GM13977 (cell line): ENCODE data around the gene SH3RF3.

Source experiments
- DNase-seq: peaks from one replicate; pipeline ENCODE4 v3.0.0; 2012; ENCODE audit warnings: low spot score
- CTCF ChIP-seq: IDR thresholded peaks from 2 replicates; pipeline ENCODE4 v1.5.1; 2012; ENCODE audit warnings: mild to moderate bottlenecking, control low read depth; ENCODE audit not compliant: insufficient read depth; ENCODE audit errors: extremely low read depth, missing control alignments
- in situ Hi-C: fragments of 300-500 bp; cut with MboI; formaldehyde crosslinking; loops from one replicate; pipeline ENCODE4 v1.12.0; 2022; ENCODE audit warnings: low sequenced_read_pairs, low pct_unique_long_range_greater_than_20kb, mixed read lengths, inconsistent platforms; ENCODE audit not compliant: unreplicated experiment

SH3RF3 gene

GRCh38 chr2:109145286-109145685 lies 16.3 kb downstream of the SH3RF3 start:
- TF ChIP-seq CTCF: no peak
- no peak for DNase-seq
- in situ Hi-C loops: no loop called here

- TF ChIP-seq CTCF: no peak
- in situ Hi-C loops: no loop called here
- DNase-seq: no peak
Measured at GRCh38 chr2:109147405-109147804, 18.4 kb downstream of the SH3RF3 start.

- in situ Hi-C loops: no loop called here
- DNase-seq: no peak
- no peak for TF ChIP-seq CTCF
Measured at GRCh38 chr2:109148117-109148746, 19.2 kb downstream of the SH3RF3 start.

- in situ Hi-C loops: no loop called here
- no peak for TF ChIP-seq CTCF
- DNase-seq: no peak
Measured at GRCh38 chr2:109148991-109149645, 20.1 kb downstream of the SH3RF3 start.

- in situ Hi-C loops: no loop called here
- TF ChIP-seq CTCF: no peak
- no peak for DNase-seq
Measured at GRCh38 chr2:109150559-109150958, 21.6 kb downstream of the SH3RF3 start.

- no peak for DNase-seq
- TF ChIP-seq CTCF: no peak
- in situ Hi-C loops: no loop called here
Measured at GRCh38 chr2:109151519-109151918, 22.5 kb downstream of the SH3RF3 start.
